IMR-90 (cell line): ENCODE results near the gene RAB1A. TPM values are rescaled to one million over a fixed set of nuclear protein-coding genes. Genes with fewer than 3 reads are reported as not detected.

Experiments
- ATAC-seq: fragments of 200-7000 bp; cut with Tn5 transposase; 2 replicates; pipeline ENCODE4 v1.9.1; 2020; ENCODE audit warnings: low read depth, mild to moderate bottlenecking, moderate library complexity
- BruUV-seq: library from RNA; stranded (reverse); fragments of 400-500 nt; replicated peaks from 2 replicates; lab custom pipeline; 2021; lab: Mats Ljungman, UMichigan
- CTCF ChIA-PET: fragments of 300-600 bp; formaldehyde crosslinking; extraction: SDS; loops from one replicate; lab custom pipeline; 2021; ENCODE audit warnings: antibody characterized with exemption; lab: Yijun Ruan, JAX
- POLR2A ChIA-PET: fragments of 300-600 bp; sonication (Branson Sonifier 250); formaldehyde crosslinking; loops from one replicate; lab custom pipeline; 2022; ENCODE audit warnings: antibody characterized with exemption; ENCODE audit not compliant: unreplicated experiment; lab: Charles Lee
- DNase-seq: peaks from one replicate; pipeline ENCODE4 v3.0.0; 2013
- H2AFZ ChIP-seq: replicated peaks from 2 replicates; pipeline ENCODE3; 2013; ENCODE audit warnings: low read length, mild to moderate bottlenecking; ENCODE audit not compliant: poor library complexity
- H2AK5ac ChIP-seq: 2 replicates; pipeline ENCODE4 v1.6.1; 2013; ENCODE audit warnings: low read depth, low read length, inconsistent platforms
- H2AK9ac ChIP-seq: replicated peaks from 2 replicates; pipeline ENCODE3; 2013; ENCODE audit warnings: mild to moderate bottlenecking, low read depth, low read length, moderate library complexity; ENCODE audit not compliant: poor library complexity
- H2BK120ac ChIP-seq: 2 replicates; pipeline ENCODE4 v1.6.1; 2013; ENCODE audit warnings: low read depth, low read length, inconsistent platforms
- H2BK15ac ChIP-seq: 3 replicates; pipeline ENCODE4 v1.6.1; 2013; ENCODE audit warnings: low read depth, low read length, inconsistent platforms
- H2BK20ac ChIP-seq: 2 replicates; pipeline ENCODE4 v1.6.1; 2013; ENCODE audit warnings: low read depth, mild to moderate bottlenecking, inconsistent platforms, low read length, moderate library complexity
- H2BK5ac ChIP-seq: 2 replicates; pipeline ENCODE4 v1.6.1; 2013; ENCODE audit warnings: mild to moderate bottlenecking, low read depth, low read length, inconsistent platforms; ENCODE audit not compliant: poor library complexity, severe bottlenecking
- H3K14ac ChIP-seq: replicated peaks from 2 replicates; pipeline ENCODE4 v1.6.1; 2013; ENCODE audit warnings: low read depth, low read length, inconsistent platforms
- H3K18ac ChIP-seq: 2 replicates; pipeline ENCODE4 v1.6.1; 2013; ENCODE audit warnings: low read depth, low read length, control low read depth
- H3K23ac ChIP-seq: 2 replicates; pipeline ENCODE4 v1.6.1; 2013; ENCODE audit warnings: low read depth, low read length, inconsistent platforms
- H3K27ac ChIP-seq: 2 replicates; pipeline ENCODE4 v1.5.1; 2013; ENCODE audit warnings: mild to moderate bottlenecking, control low read depth, low read length; ENCODE audit not compliant: insufficient read depth
- H3K27me3 ChIP-seq: 2 replicates; pipeline ENCODE4 v1.6.1; 2013; ENCODE audit warnings: low read length; ENCODE audit not compliant: control insufficient read depth, insufficient read depth
- H3K36me3 ChIP-seq: 2 replicates; pipeline ENCODE4 v1.6.1; 2013; ENCODE audit warnings: low read length, mixed read lengths; ENCODE audit not compliant: control insufficient read depth, insufficient read depth
- H3K4ac ChIP-seq: 2 replicates; pipeline ENCODE4 v1.6.1; 2013; ENCODE audit warnings: low read depth, low read length, inconsistent platforms
- H3K4me1 ChIP-seq: 2 replicates; pipeline ENCODE4 v1.6.1; 2013; ENCODE audit warnings: low read length, mixed read lengths; ENCODE audit not compliant: control insufficient read depth, insufficient read depth
- H3K4me2 ChIP-seq: 2 replicates; pipeline ENCODE4 v1.6.1; 2013; ENCODE audit warnings: low read depth, mild to moderate bottlenecking, control low read depth, low read length, moderate library complexity
- H3K4me3 ChIP-seq: 2 replicates; pipeline ENCODE4 v1.5.1; 2013; ENCODE audit warnings: low read depth, mild to moderate bottlenecking, control low read depth, low read length, moderate library complexity; ENCODE audit not compliant: insufficient read depth
- H3K56ac ChIP-seq: 2 replicates; pipeline ENCODE4 v1.6.1; 2013; ENCODE audit warnings: low read length, inconsistent platforms; ENCODE audit not compliant: insufficient read depth; ENCODE audit errors: extremely low read depth
- H3K79me1 ChIP-seq, 2 experiments: 2 replicates each; pipeline ENCODE4 v1.6.1; 2013; ENCODE audit warnings: low read length in 2 of 2, inconsistent platforms in 1 of 2, low read depth in 1 of 2
- H3K9ac ChIP-seq: 2 replicates; pipeline ENCODE4 v1.6.1; 2013; ENCODE audit warnings: low read depth, low read length, control low read depth
- H3K9me1 ChIP-seq: 2 replicates; pipeline ENCODE4 v1.6.1; 2013; ENCODE audit warnings: low read length, inconsistent platforms; ENCODE audit not compliant: insufficient read depth
- H3K9me3 ChIP-seq: 2 replicates; pipeline ENCODE4 v1.6.1; 2013; ENCODE audit warnings: low read length; ENCODE audit not compliant: control insufficient read depth, insufficient read depth
- H4K20me1 ChIP-seq: 2 replicates; pipeline ENCODE4 v1.6.1; 2013; ENCODE audit warnings: low read length, inconsistent platforms; ENCODE audit not compliant: insufficient read depth
- H4K5ac ChIP-seq: 2 replicates; pipeline ENCODE4 v1.6.1; 2013; ENCODE audit warnings: mild to moderate bottlenecking, low read depth, low read length, control low read depth
- H4K8ac ChIP-seq, 2 experiments: 2 replicates each; pipeline ENCODE4 v1.6.1; 2013; ENCODE audit warnings: low read depth in 2 of 2, low read length in 2 of 2, control low read depth in 1 of 2, inconsistent platforms in 1 of 2
- H4K91ac ChIP-seq: 2 replicates; pipeline ENCODE4 v1.6.1; 2013; ENCODE audit warnings: low read depth, low read length, inconsistent platforms; ENCODE audit not compliant: insufficient read depth
- BHLHE40 ChIP-seq: fragments of 150-350 bp; IDR thresholded peaks from 2 replicates; pipeline ENCODE4 v1.6.1; 2016; ENCODE audit warnings: mild to moderate bottlenecking, low read depth, low read length
- CTCF ChIP-seq: conservative IDR thresholded peaks from 2 replicates; pipeline ENCODE4 v1.5.1; 2012; ENCODE audit warnings: mild to moderate bottlenecking, low read depth, low read length, improper control_type of control experiment
- ELK1 ChIP-seq: fragments of 150-350 bp; IDR thresholded peaks from 2 replicates; pipeline ENCODE4 v1.6.1; 2016; ENCODE audit warnings: low read depth, mild to moderate bottlenecking, low read length, moderate library complexity, borderline replicate concordance
- FOS ChIP-seq: fragments of 150-350 bp; IDR thresholded peaks from 2 replicates; pipeline ENCODE4 v1.6.1; 2016; ENCODE audit warnings: low read depth, low read length
- MAFK ChIP-seq: IDR thresholded peaks from 2 replicates; pipeline ENCODE4 v1.6.1; 2012; ENCODE audit warnings: low read depth, low read length, improper control_type of control experiment
- MXI1 ChIP-seq: IDR thresholded peaks from 2 replicates; pipeline ENCODE4 v1.6.1; 2012; ENCODE audit warnings: low read depth, mild to moderate bottlenecking, low read length, moderate library complexity, borderline replicate concordance
- NFE2L2 ChIP-seq: fragments of 150-350 bp; IDR thresholded peaks from 2 replicates; pipeline ENCODE4 v1.6.1; 2016; ENCODE audit warnings: low read depth, mild to moderate bottlenecking, low read length
- RAD21 ChIP-seq: IDR thresholded peaks from 2 replicates; pipeline ENCODE4 v1.6.1; 2012; ENCODE audit warnings: low read length, improper control_type of control experiment
- RCOR1 ChIP-seq: IDR thresholded peaks from 2 replicates; pipeline ENCODE4 v1.6.1; 2012; ENCODE audit warnings: mild to moderate bottlenecking, low read length, improper control_type of control experiment; ENCODE audit not compliant: insufficient replicate concordance
- RFX5 ChIP-seq: IDR thresholded peaks from 2 replicates; pipeline ENCODE4 v1.8.0; 2012; ENCODE audit warnings: low read depth, mild to moderate bottlenecking, low read length, moderate library complexity
- SMC3 ChIP-seq: fragments of 150-350 bp; IDR thresholded peaks from 2 replicates; pipeline ENCODE4 v1.6.1; 2016; ENCODE audit warnings: low read depth, mild to moderate bottlenecking, antibody characterized with exemption, low read length, moderate library complexity
- WGBS, 2 experiments: methylation state at CpG; one replicate each; pipeline versions ENCODE4 v1.1.5 to v1.1.7; 2013; ENCODE audit warnings: missing lambda C conversion rate in 2 of 2; ENCODE audit not compliant: insufficient read length in 1 of 2; ENCODE audit errors: extremely low coverage in 2 of 2; 5-methylcytosine and 5-hydroxymethylcytosine counted together
- dilution Hi-C: fragments of 300-500 bp; cut with HindIII; formaldehyde crosslinking; loops from one replicate; pipeline ENCODE4 v1.14.3; 2018; ENCODE audit warnings: low sequenced_read_pairs; ENCODE audit not compliant: unreplicated experiment
- in situ Hi-C: fragments of 300-500 bp; cut with MboI; formaldehyde crosslinking; loops from 3 replicates; pipeline ENCODE4 v1.14.3; 2019; ENCODE audit warnings: low sequenced_read_pairs, inconsistent platforms, mixed read lengths
- intact Hi-C: fragments of 100-400 bp; cut with micrococcal nuclease; formaldehyde crosslinking; loops from 2 replicates; pipeline ENCODE4 v1.10.0; 2022
- polyA plus RNA-seq, 3 experiments: library from polyadenylated mRNA; depleted of rRNA; stranded (reverse); fragments of >200 nt; gene quantifications; 2 replicates each; pipeline ENCODE4 v1.2.3, GENCODE V29; 2012; ENCODE audit warnings: low replicate concordance in 1 of 3
- total RNA-seq: library from RNA; depleted of rRNA; stranded (reverse); fragments of >200 nt; gene quantifications from 2 replicates; pipeline ENCODE4 v1.2.3, GENCODE V29; 2012
- TF ChIP-seq, protein P1 (sequence below): fragments of 150-350 bp; IDR thresholded peaks from 2 replicates; pipeline ENCODE4 v1.6.1; 2017; ENCODE audit warnings: mild to moderate bottlenecking, antibody characterized with exemption, low read length, low read depth

Gene RAB1A
- total and polyA plus RNA-seq, 2 of the 4 experiments (the other 2 are of a cell fraction) = 114 to 169 TPM

DNA sequence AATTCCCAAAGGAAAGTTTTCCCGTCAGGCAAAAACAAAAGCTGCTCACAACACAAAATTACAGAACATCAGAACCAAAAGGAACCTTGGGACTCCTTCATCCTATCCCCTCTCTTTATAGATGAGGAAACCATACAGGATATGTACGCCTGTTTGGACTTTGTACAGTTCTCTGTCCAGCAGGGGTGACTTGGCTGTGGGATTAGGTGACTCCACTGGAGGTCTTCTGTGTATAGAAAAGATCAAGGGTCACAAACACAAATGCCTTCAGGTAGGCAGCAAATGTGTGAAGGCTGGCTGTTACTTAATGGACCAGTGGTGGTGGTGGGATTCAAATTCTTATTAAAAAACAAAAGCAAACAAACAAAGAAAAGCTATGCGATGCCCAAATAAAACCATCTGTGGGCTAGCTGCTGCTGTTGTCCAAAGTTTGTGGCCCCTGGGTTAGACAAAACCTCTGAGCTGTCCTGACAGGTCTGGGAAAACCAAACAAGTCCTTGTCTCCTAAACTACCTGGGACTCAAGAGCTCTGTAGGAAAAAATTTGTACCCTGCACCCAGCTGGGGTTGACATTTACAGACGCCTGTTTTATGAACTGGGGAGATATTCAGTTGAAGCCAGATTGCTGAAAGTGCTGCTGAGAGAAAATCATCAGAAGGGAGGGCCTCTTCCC, 75.0 kb downstream of the RAB1A start (continued):
- no peak for TF ChIP-seq ELK1

DNA sequence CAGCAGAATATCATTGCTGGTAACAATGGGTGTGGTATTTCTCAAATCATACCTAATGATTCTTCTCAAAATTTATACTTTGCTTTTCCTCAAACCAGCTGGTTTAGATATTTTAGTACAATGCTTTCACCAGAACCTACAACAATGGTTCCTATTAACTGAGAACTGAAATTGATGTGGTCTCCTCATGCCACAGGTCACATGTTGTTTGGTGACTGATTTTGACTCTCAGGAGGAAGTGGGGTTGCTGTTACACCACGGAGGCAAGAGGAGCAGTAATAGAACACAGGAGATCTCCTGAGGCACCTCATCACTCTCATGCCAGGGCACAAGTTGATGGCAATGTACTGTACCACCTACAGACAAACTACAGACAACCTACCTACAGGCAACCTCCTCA, 76.7 kb downstream of the RAB1A start:
- POLR2A ChIA-PET = no interaction called here
- H3K9ac ChIP-seq = no peak overlapping the region

More for the DNA sequence above, 76.7 kb downstream of the RAB1A start:
- no peak overlapping the region for H3K4me3 ChIP-seq
- no peaks in the 10 kb centered on the region for H3K36me3 ChIP-seq
- DNase-seq = no peak
- H3K56ac ChIP-seq = no peak overlapping the region
- H2AK5ac ChIP-seq = no peak overlapping the region
- no peak overlapping the region for H4K91ac ChIP-seq
- H3K4me1 ChIP-seq = peaks cover 2% of the 10 kb centered on the region; the same call in 1 of the 2 replicates
- H4K5ac ChIP-seq = no peak overlapping the region
- H3K23ac ChIP-seq = no peak overlapping the region
- no peak overlapping the region for H2BK15ac ChIP-seq
- no peaks in the 10 kb centered on the region for H3K9me1 ChIP-seq
- dilution Hi-C loops (no loop called here), intact Hi-C loops (no loop called here), in situ Hi-C loops (loop anchor here (25.0 kb wide), 1 partner anchor 509 kb away; no protein-coding TSS in a partner anchor)
- H3K4ac ChIP-seq = no peak overlapping the region
- TF ChIP-seq MXI1 (no peak), RFX5 (no peak), NFE2L2 (no peak), FOS (no peak), MAFK (no peak), RAD21 (no peak), SMC3 (no peak), RCOR1 (no peak), BHLHE40 (no peak), CTCF (no peak)
- TF ChIP-seq, protein P1, sequence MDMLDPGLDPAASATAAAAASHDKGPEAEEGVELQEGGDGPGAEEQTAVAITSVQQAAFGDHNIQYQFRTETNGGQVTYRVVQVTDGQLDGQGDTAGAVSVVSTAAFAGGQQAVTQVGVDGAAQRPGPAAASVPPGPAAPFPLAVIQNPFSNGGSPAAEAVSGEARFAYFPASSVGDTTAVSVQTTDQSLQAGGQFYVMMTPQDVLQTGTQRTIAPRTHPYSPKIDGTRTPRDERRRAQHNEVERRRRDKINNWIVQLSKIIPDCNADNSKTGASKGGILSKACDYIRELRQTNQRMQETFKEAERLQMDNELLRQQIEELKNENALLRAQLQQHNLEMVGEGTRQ = no peak
- H3K4me2 ChIP-seq = no peak overlapping the region
- H2BK5ac ChIP-seq = no peak overlapping the region
- no peak overlapping the region for H2BK20ac ChIP-seq
- H3K79me1 ChIP-seq = peaks cover 10 to 14% of the 10 kb centered on the region in 2 experiments; a peak in 3 of 4 replicates
- H3K9me3 ChIP-seq = no peaks in the 10 kb centered on the region; the same call in 1 of the 2 replicates
- no peak overlapping the region for H2AK9ac ChIP-seq
- no peak overlapping the region for H4K8ac ChIP-seq
- no peak overlapping the region for H2BK120ac ChIP-seq
- no peaks in the 10 kb centered on the region for H3K27me3 ChIP-seq
- no TSS peak for BruUV-seq
- no peak overlapping the region for H3K18ac ChIP-seq
- ATAC-seq = no peak
- no peak overlapping the region for H3K27ac ChIP-seq
- no peak overlapping the region for H2AFZ ChIP-seq
- H4K20me1 ChIP-seq = no peaks in the 10 kb centered on the region
- CTCF ChIA-PET = interaction anchor here (0.6 kb wide), 1 partner anchor 299 kb away, joined by 3 read pairs; no protein-coding TSS in a partner anchor
- no CpG with 5 or more reads among the region's 1 CpG for WGBS, 2 experiments
- no peak overlapping the region for H3K14ac ChIP-seq
